A673 (cell line): ENCODE data around the gene HES7.

Experiments used
- EZH2 ChIP-seq: fragments of 200-600 bp; sonication (generic); IDR thresholded peaks from 2 replicates; pipeline ENCODE4 v1.6.1; 2017; ENCODE audit warnings: borderline replicate concordance, low read depth, mild to moderate bottlenecking, mixed read lengths, antibody characterized with exemption, low read length; ENCODE audit not compliant: poor library complexity, severe bottlenecking
- TF ChIP-seq, protein P1 (sequence below): fragments of 300-800, 200-600 bp; sonication (generic); conservative IDR thresholded peaks from 2 replicates; pipeline ENCODE4 v1.5.1; 2017; ENCODE audit warnings: low read depth, mild to moderate bottlenecking, antibody characterized with exemption, low read length, moderate library complexity, mixed read lengths

DNA sequence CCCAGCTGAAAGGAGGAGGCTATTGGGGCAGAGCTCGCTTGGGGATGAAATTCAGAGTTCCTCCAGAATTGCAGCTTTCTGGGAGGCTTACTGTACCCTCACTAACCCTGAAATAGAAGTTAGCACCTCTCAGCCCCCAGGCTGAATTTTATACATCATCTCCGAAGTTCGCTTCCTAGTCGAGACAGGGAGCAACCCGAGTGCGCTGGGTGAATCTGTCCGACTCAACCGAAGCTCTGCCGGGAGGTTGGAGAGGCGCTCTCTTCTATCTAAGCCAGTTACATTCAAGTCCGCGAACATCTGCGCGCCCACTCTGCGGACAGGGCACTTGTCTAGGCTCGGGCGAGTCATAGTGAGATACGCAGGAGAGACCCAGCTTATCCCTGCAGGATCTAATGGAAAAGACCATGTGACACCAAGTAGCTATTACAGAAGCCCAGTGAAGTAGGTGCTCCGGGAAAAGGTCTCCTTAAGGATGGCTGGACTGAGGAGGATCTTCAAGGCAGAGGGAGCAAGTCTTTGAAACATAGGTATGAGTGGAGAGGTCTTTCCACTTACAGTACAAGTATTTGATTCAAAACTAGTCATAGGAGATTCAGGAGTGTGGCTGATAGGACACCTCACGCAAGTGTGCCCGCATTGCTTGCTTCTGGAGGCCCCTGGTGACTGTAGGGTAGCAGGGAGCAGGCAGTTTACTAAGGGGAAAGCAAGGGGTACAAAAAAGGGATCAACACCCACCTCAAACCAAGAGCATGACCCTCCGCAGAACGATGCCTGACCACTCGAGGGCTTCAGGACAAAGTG lies 646 bp upstream of the HES7 start:
- TF ChIP-seq, protein P1, sequence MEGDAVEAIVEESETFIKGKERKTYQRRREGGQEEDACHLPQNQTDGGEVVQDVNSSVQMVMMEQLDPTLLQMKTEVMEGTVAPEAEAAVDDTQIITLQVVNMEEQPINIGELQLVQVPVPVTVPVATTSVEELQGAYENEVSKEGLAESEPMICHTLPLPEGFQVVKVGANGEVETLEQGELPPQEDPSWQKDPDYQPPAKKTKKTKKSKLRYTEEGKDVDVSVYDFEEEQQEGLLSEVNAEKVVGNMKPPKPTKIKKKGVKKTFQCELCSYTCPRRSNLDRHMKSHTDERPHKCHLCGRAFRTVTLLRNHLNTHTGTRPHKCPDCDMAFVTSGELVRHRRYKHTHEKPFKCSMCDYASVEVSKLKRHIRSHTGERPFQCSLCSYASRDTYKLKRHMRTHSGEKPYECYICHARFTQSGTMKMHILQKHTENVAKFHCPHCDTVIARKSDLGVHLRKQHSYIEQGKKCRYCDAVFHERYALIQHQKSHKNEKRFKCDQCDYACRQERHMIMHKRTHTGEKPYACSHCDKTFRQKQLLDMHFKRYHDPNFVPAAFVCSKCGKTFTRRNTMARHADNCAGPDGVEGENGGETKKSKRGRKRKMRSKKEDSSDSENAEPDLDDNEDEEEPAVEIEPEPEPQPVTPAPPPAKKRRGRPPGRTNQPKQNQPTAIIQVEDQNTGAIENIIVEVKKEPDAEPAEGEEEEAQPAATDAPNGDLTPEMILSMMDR, result no peak
- no peak for TF ChIP-seq EZH2
